Stimulated activated CD8-positive, alpha-beta memory T cell treated with anti-CD3 and anti-CD28 coated beads, Interleukin-2, amount 100 ng/mL, for 48 hours (primary cell): Measurements from ENCODE around the gene CYBB.
A peak's percentile ranks its signal among the peaks of the same experiment; 100 is the strongest.
"Not testable (repeated sequence)": the region's sequence is repeated elsewhere in the genome, so short reads cannot be mapped to it uniquely, and the experiment has no call there.

ENCODE experiments used
- DNase-seq, 2 donors: peaks; one replicate each; pipeline ENCODE4 v3.0.0-alpha.2; 2020; ENCODE audit warnings: low read depth in 2 of 2

Gene CYBB

DNA sequence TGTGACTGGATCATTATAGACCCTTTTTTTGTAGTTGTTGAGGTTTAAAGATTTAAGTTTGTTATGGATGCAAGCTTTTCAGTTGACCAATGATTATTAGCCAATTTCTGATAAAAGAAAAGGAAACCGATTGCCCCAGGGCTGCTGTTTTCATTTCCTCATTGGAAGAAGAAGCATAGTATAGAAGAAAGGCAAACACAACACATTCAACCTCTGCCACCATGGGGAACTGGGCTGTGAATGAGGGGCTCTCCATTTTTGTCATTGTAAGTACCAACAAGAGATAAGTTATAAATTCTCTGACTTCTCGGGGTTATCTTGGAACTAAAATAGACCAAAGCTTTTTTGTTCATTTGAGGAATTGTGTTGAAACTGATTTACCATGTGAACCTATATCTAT, at the start of gene CYBB:
TSS of gene CYBB (plus strand) at position 203 of the 400 bp plus-strand sequence. CDS start at position 222, 19 bp downstream.
- DNase-seq = no peak

DNA sequence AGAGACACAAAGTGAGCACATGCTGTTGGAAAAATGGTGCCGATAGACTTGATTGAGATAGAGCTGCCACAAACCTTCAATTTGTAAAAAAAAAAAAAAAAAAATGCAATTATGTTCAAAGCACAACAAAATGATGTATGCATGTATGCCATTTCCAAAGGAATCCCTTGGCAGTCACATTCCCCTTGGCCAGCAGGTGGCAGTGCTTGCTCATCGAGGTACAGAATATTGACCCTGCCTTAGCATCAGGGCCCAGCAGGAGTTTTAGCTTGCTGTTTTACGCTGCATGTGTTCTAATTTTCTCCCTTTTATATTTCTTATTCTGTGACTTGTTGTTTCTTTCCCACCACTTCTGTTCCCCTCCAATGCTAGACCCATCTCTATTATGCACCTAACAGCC, 34.5 kb upstream of the CYBB start:
- DNase-seq = peak; percentile 55 to 64

DNA sequence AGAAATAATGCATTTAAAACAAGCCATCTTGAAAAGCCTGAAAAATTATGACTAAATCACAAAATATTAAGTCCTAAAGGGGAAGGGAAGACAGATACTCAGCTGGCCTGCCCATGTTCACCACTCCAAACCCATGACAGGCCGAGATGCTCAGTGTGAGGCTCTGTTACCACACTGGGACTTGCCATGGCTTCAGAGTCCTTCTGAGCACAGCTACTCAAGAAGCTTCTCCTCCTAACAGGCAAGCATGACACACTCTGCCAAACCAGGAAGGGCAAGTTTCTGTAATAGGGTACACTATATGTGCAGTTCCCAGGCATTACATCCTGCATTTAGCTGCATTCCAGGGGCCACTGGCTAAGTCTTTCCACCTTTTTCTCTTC, 34.0 kb upstream of the CYBB start:
- DNase-seq = no peak

DNA sequence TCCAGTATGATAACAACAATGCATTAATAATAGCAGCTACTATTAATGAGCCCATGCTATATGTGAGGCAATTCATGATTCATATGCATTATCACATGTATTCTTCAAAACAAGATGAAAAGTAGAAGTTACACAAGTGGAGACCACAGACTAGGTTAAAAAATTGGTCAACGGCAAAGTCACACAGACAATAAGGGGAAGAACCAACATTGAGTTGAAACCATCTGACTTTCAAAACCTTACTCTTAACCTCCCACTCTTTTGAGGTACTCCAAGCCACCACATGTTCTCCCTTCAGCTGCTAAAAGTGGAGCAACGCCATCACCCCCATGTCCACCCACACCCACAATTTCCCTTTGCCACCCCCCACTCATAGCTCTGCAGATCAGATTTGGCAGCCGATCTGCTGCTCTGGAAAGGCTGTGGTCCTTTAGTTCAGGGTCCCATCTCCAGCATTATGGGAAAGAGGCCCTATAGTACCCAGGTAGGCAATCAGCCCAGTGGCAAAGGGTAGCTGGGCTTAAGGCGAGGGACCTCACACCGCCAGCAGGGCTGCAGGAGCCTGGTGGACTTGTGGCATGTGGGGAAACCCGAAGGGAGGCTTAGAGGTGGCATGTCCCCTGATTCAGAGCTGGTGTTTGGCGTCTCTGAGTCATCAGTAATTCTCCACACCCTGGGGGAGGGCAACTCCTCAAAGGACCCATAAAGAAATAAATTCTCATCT, 33.5 kb upstream of the CYBB start:
- peak; percentile 13 to 27 for DNase-seq

DNA sequence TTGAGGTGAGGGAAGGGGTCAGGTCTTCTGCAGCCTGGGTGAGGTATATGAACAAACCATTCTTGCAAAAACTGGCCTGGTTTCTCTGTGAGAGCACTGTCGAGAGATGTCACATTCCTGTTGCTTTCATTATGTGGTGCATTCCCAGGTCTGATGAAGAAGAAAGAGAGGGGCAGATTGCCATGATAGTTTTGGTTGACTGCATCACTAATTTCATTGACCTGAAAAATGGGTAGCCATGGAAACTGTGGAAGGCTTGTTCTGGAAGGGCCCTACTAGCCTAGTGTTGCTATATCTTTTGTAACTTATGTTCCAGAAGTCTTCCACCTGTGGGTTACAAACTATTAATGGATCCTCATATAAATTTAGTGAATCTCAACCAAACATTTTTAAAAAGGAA, 32.9 kb upstream of the CYBB start:
- no peak for DNase-seq

DNA sequence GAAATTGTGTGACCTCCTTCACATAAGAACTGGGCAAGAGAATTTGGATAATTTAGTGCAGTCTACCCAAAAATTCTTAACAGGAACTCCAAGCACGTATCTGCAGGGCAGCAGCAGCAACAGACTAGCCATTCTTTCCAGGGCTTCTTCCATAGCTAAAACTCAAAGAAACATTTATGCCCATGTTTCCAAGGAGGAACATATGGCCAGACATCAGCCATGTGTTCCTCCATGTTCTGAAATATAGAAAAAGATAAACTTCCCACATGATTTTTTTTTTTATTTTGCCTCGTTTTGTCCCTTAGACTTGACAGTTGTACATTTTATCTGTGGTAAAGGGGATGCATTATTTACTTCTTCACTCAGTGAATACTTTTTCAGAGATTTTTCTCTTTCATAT, 27.6 kb upstream of the CYBB start:
- no peak for DNase-seq

DNA sequence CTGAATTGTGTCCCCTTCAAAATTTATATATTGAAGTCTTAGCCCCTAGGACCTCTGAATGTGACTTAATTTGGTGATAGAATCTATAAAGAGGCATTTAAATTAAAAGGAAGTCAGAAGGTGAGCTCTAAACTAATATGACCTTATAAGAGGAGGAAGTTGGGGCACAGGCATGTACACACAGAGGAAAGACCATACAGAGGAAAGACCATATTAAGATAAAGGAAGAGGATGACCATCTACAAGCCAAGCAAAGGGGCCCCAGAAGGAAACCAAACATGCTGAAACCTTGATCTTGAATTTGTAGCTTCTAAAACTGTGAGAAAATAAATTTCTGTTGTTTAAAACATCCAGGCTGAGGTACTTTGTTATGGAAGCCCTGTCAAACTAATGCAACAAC, 26.9 kb upstream of the CYBB start:
- DNase-seq = no peak

DNA sequence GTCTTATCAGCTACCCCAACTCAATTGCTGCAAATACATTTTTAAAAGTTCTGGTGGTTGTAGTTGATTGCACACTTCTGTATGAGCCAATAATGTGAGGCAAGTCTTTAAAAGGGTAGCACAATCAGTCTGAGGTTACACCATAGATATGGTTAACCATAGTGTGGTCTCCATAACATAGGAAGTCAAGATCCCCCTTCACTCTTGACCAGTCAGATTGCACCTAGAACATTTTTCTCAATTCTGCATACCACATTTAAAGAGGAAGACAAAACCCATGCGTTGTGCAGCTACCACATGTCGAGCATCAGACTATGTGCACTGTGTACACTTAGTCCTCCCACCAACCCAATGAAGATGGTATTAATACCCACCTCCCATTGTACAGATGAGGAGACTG, 26.5 kb upstream of the CYBB start:
- DNase-seq = no peak

DNA sequence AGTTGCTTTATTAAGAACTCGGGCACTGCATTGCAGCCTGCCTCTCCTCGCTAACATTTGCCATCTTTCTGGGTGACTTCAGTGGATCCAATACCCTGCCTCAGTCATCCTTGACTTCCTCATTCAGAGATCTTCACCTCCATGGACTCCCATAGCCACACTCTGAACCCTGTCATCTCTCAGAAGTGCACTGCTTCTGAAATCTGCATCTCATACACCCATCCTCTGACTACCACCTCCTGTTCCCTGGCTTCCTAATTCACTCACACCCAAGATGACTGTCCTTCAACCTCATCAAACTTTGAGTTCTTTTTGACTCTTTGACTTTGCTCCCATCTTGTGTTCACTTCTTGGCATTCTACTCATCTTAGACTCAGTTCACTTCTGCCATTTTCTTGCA, 25.3 kb upstream of the CYBB start:
- DNase-seq = no peak

DNA sequence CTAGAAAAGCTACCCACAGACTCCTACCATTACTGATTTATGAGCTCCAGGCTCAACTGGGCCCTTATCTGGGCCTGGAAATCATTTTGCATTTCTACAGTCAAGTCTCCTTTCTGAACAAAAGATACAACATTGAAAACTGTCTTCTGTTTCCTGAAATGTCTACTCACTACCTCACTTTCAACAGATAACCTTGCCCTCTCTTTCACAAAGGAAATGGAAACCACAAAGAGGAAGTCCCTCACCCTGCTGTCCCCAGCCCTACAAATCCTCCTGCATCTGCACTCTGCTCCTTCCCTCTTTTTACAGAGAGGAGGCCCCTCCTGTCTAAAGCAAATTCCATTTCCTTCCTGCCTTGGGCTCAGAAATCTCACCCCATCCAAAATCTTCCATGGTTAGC, 24.8 kb upstream of the CYBB start:
- no peak for DNase-seq

DNA sequence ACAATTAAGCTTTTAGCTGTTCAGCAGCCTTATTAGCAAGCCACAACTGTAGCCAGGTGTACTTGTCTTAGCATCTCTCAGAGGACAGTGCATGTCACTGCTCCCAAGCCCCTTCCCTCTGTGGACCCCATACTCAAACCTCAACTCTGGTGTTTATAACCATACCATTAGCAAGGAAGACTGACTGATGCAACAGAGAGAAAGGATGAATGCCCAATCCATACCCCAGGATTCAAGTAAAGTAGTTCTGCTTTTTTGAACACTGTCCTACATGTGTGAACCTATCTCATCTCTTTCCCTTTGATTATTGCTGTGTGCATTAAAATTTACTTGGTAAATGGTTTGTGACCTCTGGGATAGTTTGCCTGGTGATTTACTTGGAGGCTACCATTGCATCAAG, 22.8 kb upstream of the CYBB start:
- DNase-seq = no peak

DNA sequence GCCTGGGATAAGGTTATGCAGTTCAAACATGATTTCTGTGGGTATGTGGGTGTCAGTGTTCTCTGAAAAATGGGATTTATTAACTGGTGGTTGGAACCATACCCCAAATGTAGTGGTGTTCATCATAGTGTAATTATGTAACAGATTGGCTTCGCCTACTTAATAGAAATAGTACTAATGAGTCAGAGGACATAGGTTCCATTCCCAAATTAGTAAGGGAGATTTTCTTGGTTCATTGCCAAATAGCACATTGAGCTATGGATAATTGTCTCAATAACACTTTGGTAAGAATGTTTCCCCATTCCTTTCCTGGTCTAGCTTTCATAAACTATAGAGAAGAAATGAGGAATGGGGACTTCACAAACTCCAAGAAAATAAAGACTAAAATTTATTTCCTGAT, 20.5 kb upstream of the CYBB start:
- DNase-seq = no peak

DNA sequence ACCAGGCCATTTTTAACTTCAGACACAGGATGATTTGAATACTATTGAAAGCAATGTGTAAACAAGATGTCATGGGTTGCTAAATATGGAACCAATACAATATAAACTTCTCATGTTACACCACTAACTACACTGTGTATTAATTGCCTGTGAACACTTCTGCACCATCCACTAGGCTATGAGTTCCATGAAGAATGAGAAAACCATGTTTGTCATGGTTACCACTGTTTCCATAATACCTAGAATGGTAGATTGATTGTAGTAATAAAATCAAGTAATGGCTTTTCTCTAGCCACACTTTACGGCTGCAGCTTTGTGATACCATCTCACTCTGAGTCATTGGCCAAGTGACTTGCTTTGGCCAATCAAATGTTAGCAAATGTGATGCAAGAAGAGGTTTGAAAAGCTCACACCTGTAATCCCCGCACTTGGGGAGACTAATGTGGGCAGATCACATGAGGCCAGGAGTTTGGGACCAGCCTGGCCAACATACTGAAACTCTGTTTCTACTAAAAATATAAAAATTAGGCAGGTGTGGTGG, 19.9 kb upstream of the CYBB start:
- DNase-seq = no peak

DNA sequence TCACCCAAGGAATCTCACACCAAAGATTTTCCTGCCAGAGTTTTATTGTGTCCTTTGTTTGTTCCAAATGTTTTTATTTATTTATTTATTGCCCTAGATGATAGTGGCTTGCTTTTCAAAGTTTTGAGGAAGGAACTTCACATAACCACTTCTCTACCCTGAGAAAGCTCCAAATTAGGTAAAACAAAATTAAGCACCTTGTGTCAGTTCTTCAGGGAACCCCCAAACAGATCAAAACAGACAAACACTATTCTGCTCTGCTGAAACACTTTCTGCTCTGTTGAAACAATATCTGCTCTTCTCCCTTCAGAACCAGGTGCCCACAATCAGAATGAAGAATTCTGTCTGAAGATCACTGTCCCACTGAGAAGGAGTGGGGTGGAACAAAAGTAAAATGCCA, 16.5 kb upstream of the CYBB start:
- no peak for DNase-seq

DNA sequence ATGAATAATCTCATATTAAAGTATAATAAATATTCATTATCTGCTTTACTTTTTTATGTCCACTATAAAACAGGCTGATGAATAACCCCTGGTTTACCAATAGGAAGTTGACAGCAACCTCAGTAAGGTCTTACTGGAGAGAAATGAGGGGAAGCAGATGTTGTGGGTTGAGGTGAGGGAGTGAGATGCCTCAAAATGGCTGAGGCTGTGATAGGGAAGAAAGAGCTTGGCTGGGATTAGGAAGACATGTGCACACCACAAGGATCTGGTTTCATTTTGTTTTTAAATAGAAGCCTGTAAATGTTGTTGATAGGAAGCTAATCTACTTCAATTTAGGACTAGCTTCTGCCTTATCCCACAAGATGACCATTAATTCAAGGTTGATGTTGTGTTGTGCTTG, 14.4 kb upstream of the CYBB start:
- no peak for DNase-seq

DNA sequence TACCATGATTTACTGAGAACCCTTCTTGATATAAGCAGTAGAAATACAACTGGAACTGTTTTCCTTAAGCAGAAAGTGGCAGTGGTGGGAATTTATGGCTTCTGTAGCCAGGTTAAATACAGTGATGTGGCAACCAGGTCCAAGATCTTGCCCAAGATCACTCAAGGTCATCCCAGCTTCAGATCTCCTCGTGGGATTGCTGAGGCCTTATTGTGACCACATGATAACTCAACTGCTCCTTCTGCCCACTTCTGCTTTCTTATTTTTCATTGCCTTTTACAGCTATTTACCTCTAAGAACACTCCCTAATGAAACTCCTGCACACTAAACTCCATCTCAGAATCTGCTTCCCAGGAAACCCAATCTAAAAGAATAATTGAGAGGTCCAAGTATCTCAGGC, 12.4 kb upstream of the CYBB start:
- no peak for DNase-seq

DNA sequence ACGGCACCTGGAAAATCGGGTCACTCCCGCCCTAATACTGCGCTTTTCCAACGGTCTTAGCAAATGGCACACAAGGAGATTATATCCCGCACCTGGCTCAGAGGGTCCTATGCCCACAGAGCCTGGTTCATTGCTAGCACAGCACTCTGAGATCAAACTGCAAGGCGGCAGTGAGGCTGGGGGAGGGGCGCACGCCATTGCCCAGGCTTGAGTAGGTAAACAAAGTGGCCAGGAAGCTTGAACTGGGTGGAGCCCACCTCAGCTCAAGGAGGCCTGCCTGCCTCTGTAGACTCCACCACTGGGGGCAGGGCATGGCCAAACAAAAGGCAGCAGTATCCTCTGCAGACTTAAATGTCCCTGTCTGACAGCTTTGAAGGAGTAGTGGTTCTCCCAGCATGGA, 11.0 kb upstream of the CYBB start:
- DNase-seq = not testable (repeated sequence)

DNA sequence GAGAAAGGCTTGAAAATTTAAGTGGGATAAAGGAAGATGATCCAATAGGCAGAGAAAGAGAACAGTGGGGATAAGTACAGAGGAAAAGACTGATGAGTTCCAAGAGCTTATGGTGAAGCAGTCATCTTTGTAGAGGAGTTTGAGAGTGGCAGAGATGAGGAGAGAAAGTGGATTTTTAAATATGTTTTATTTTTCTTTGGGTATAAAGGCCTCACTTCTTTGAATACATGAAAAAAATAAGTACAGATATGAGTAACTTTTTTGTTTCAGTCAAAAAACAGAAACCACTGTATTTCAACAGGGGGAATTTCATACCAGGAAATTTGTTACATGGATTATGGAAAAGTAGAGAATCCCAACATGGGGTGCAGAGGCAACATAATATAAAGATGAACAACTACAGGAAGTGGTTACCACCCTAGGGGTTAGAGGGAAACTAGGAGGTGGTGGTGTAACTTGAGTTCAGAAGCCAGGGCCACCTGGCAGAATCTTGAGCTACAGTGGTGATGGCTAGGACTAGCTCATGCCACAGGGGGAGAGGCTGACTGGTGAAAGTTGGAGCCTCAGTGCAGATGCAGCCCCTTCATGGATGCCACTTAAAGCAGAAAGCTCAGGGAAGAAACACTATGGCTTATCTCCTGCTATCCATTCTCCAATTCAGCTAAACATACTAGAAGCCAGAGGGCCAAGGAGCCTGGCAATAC, 3.4 kb upstream of the CYBB start:
- DNase-seq = no peak

DNA sequence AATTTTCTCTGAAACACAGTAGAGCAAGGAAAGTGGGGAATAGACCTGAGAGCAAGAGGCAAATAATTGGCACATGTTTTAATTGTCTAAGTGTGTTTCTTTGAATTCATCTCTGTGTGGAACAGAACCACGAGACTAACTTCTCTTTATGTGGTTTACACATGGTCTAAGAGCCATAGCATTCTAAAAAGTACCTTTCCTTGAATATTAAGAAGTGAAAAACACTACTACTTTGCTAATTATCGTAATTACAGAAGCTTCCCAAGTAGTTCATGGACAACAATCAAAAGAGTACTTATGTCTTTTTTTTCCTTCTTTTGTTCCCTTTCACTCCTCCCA, 2.9 kb upstream of the CYBB start:
- no peak for DNase-seq

DNA sequence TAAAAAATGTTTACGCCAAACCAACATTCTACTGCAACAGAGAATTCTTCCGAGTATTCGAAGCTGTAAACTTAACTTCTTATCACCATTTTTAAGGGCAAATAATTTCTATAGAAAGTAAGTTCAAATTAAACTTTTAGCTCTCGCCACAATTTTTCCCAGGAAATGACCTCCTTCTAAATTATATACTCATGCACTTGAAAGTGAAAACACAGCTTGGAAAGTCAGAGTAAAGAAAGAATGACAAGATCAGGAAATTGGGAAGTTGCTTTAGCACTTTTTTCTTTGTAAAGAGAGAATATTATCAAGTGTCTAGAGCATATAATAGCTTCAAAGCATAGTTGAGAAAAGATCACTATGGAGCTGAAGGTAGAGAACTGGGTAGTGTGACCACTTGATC, 1.2 kb downstream of the CYBB start:
- DNase-seq = no peak

DNA sequence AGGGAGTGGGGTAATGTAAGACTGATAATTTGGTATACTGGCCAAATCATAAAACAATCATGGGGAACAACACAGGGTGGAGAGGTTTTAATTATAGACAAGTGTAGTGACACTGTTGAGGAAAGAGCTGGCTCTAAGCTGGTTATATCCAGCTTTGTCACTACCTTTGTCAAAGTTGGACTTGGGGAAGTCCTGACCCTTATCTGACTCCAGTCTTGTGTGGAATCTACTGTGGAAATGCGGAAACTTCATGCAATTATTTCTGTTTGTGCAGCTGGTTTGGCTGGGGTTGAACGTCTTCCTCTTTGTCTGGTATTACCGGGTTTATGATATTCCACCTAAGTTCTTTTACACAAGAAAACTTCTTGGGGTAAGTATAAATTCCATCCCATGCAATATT, 2.0 kb downstream of the CYBB start:
- DNase-seq = no peak

DNA sequence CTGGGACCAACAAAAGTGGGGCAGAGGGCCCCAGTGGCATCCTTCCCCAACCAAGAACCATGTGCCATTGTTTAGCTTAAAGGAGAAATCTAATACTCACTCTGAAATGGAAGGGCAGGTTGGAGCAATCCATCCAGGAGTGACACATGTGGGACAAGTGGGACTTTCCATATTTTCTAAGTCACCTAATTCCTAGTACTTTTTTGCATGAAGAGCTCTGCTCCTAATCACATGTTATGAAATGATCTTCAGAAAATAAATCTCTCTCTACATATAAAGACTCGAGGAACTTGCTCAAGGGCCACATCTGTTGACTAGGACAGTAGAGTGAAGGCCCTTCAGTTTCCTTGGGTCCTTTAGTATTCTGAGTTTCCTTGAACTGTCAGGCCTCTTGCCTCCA, 2.5 kb downstream of the CYBB start:
- DNase-seq = no peak

DNA sequence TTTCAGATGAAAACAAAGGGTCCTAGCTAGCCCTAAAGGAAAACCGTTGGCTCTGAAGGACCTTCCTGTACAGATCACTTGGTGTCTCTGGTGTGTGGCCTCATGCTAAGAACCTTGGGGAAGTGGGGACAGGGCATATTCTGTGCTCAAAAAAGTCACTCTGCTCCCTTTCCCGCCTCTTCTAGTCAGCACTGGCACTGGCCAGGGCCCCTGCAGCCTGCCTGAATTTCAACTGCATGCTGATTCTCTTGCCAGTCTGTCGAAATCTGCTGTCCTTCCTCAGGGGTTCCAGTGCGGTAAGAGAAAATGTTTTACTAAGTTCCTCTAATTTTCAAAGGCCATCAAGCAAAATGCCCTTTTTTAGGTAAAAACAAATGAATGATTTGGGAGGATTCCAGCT, 3.4 kb downstream of the CYBB start:
- DNase-seq = no peak

DNA sequence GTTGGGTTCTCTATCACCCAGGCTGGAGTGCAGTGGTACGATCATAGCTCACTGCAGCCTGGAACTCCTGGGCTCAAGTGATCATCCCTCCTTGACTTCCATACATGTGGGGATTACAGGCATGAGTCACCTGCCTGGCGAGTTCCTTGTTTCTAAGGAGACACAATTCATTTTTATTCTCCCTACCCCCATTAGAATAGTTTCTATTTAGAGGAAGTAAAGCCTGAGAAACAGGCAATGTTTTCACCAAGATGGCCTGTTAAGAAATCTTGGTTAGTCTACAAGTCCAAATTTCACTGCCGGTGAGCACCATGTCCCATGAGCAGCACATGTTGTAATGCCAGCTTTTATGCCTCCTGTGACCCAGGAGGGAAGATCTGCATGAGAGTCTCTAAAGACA, 5.7 kb downstream of the CYBB start:
- no peak for DNase-seq
